GM18858 (cell line): Measurements from ENCODE around the gene B4GAT1.

Source experiments
- ATAC-seq: cut with Tn5 transposase; IDR thresholded peaks from one replicate; pipeline ENCODE4 v1.9.1; 2021; ENCODE audit not compliant: unreplicated experiment

B4GAT1 gene

GRCh38 chr11:66338276-66339161 lies 8.9 kb downstream of the B4GAT1 start:
- no peak for ATAC-seq

- ATAC-seq = no peak
These were observed 10.1 kb downstream of the B4GAT1 start for GRCh38 chr11:66337103-66337899.

GRCh38 chr11:66336234-66337102 lies 11.0 kb downstream of the B4GAT1 start, which contains the start of gene RIN1:
RIN1 (minus strand) TSS chr11:66336434; CDS start chr11:66336402, 32 bp downstream.
- ATAC-seq = no peak

- ATAC-seq = no peak
These were observed 11.7 kb downstream of the B4GAT1 start for GRCh38 chr11:66335531-66336233.

- no peak for ATAC-seq
These were observed 12.6 kb downstream of the B4GAT1 start for GRCh38 chr11:66334605-66335442.

DNA sequence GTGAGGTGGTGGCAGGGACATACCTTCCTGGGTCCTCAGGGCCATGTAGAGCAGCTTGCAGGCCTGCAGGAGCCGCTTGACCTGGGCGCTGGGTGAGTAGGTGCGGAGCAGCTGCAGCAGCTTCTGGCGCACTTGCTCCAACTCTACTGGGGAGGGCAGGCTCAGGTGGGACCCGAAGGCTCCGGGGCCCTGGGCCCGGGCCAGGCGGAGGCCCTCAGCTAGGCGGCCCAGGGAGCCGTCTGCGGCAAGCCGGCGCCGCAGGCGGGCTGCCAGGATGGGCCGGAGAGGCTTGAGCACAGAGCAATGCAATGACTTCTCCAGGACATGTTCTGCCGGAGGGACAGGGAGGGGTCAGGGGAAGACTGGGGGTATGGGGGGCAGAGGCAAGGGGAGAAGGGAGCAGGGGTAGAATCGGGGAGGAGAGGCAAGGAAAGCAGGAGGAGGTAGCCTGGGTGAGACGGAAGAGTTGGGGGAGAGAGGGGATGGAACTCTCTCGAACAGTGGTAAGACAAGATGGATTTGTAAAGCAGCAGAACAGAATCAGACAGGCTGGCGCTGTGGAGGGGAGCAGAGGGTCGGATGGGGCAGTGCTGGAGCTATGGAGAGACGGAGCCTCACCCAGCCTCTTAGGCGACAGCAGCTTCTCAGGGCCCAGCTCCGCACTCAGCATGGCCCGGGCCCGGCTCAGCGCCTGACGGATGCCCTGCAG lies 13.4 kb downstream of the B4GAT1 start:
- no peak for ATAC-seq

- ATAC-seq = no peak
These were observed 14.1 kb downstream of the B4GAT1 start for GRCh38 chr11:66333220-66333877.

- ATAC-seq = no peak
These were observed 14.8 kb downstream of the B4GAT1 start for GRCh38 chr11:66332371-66333219.

- no peak for ATAC-seq
These were observed 15.7 kb downstream of the B4GAT1 start for GRCh38 chr11:66331542-66332370.

- ATAC-seq = no peak
These were observed 16.5 kb downstream of the B4GAT1 start for GRCh38 chr11:66330931-66331330.

- no peak for ATAC-seq
These were observed 18.2 kb downstream of the B4GAT1 start for GRCh38 chr11:66329165-66329673.

- no peak for ATAC-seq
These were observed 18.9 kb downstream of the B4GAT1 start for GRCh38 chr11:66328302-66329144.

DNA sequence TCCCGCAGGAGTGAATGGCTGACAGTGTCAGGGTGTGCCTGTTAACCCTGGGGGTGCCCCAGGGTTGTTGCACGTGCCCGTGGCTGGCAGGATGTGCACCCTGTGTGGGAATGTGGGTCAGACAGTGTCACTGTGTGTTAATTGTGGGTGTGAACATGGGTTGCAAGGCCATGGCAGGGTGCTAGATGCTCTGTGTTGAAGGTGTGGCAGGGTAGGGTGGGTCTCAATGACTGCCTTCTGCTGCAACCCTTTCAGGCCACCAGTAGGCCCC lies 19.5 kb downstream of the B4GAT1 start:
- no peak for ATAC-seq

- ATAC-seq = no peak
These were observed 20.0 kb downstream of the B4GAT1 start for GRCh38 chr11:66327171-66328030.
